NCI-H524 (cell line): ENCODE results near the gene MAN1A2.
"Not testable (repeated sequence)": the region's sequence is repeated elsewhere in the genome, so short reads cannot be mapped to it uniquely, and the experiment has no call there.

Experiments
- DNase-seq, 2 experiments: peaks; one replicate each; lab custom pipeline; 2025; lab: John Stamatoyannopoulos, UW

Gene MAN1A2

GRCh38 chr1:117398957-117399356, 31.7 kb downstream of the MAN1A2 start:
- DNase-seq, result no peak

- DNase-seq, result no peak
Observed at GRCh38 chr1:117401761-117402160, 34.5 kb downstream of the MAN1A2 start.

- DNase-seq, result no peak
Observed at GRCh38 chr1:117403597-117403996, 36.3 kb downstream of the MAN1A2 start.

DNA sequence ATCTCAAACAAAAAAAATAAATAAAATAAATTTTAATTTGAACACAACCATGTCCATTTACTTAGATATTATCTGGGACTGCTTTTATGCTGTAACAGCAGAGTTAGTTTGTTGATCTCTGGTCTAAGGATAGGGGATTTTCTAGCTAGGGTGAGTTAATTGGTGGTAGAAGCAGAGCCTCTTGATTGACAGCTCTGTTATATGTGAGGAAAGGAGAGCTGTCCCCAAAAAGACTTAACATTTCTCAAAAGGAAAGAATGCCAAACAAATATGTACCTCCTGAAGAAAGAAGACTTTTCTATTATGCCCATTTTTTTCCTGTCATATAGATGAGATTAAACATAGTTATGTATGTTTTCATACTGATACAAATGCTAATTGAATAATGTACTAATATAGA, 37.8 kb downstream of the MAN1A2 start:
- no peak for DNase-seq

GRCh38 chr1:117412472-117412871, 45.2 kb downstream of the MAN1A2 start:
- no peak for DNase-seq

DNA sequence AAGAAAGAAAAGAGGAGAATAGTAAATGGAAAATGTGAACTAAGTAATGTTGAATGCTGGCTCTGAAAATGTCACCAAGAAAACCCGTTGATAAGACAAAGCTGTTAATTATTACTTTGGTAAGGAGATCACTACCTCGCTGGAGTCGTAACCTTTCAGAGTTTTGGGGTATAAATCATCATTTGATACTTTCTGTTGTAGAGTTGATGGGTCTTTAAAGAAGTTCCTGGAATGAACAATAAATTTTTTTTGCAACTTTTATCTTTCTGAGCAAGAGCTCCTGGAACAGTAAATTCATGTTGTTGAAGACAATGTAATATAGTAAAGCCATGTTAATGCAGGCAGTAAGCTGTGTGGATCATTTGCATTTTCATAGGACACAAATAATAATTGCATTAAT, 46.2 kb downstream of the MAN1A2 start:
- DNase-seq, result no peak

- DNase-seq, result no peak
Observed at GRCh38 chr1:117414943-117415342, 47.7 kb downstream of the MAN1A2 start.

- DNase-seq, result no peak
Observed at GRCh38 chr1:117416004-117416403, 48.8 kb downstream of the MAN1A2 start.

DNA sequence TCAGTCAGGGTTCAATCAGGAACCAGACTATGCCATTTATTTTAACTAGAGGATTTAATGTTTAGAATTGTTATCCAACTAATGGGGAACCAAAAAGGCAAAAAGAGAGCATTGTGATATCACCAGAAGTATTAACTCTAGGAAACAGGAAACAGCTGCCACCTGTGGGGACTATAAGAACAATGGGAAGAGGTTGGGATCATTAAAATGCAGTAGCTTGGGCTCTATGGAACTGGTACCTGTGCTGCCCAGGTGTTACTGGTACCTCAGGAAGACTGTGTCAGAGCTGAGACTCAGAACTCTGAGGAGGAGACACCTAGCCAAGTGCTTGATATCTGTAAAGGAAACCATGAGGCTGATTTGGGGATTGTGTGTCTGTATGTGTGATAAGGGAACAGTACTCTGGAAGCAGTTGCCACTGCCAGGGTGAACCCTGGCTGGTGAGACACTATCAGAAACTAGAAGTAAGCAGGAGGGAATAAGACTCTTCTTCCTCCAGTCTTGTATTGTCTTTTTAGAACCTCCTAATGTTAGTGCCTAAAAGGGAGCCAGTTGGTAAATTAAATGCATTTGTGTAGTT, 49.4 kb downstream of the MAN1A2 start:
- DNase-seq, result no peak

DNA sequence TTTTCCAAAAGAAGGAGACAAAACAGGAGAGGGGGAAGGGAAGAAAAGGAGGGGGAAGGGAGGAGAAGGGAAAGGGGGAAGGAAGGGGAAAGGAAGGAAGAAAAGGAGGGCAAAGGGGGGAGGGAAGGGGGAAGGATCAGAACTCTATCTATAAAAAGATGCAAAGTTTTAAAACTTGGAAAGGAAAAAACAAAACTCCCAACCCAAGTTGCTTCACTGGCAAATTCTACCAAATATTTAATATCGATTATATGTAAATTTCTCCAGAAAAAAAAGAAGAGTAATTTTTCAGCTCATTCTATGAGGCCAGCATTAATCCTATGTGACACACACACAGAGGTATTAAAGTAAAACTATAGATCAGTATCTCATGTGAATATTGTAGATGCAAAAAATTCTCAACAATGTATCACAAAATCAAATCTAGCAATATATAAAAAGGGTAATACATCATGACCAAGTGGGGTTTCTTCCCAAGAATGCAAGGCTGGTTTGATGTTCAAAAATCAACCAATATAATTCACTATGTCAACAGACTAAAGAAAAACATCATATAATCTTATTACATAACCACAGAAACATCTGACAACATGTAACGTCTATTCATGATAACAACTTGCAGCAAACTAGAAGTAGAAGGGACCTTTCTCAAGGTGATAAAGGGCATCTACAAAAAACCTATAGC, 57.9 kb downstream of the MAN1A2 start:
- no peak for DNase-seq

DNA sequence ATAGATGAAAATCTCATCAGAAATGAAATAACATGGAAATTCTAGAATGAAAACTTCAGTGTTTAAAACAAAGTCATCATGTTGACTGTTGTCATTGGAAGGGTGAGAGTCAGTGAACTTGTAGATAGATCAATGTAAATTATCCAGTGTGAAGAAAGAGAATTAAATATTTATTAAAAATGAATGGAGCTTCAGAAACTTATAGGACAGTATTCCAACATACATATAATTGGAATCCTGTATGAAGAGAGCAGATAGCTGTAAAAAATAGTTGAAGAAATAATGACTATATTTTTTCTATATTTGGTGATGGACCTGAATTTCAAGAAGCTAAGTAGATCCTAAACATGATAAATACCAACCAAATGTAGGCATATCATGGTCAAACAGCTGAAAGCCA, 60.0 kb downstream of the MAN1A2 start:
- DNase-seq, result no peak

GRCh38 chr1:117433943-117434342, 66.7 kb downstream of the MAN1A2 start:
- DNase-seq, result no peak

DNA sequence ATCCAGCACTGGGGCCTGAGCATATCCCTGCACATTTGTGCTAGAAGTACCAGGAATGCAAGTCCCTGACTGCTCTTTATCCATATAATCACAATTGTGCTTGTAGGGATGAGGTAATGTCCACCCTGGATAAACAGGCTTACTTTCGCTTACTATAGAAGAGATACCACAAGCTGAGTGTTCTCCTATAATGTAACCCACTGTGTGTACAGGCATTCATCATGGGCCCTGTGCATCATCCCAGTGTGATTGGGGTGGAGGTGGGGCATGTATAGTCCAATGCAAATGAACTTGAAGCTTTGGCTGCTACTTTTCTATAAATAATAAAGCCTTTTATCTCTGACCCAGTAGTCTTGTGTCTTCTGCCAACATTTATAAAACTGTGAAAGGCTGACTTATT, 69.3 kb downstream of the MAN1A2 start:
- no peak for DNase-seq

DNA sequence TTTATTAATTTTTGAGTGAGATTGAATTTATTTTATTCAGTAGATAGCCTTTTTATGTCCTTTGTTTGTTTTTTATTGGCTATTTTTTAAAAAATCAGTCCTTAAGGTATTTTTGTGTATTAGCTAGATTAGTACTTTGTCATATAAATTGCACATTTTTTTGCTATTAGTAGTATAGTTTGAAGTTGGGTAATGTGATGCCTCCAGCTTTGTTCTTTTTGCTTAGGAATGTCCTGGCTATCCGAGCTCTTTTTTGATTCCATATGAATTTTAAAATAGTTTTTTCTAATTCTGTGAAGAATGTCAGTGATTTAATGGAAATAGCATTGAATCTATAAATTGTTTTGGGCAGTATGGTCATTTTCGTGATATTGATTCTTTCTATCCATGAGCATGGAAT, 80.4 kb downstream of the MAN1A2 start:
- DNase-seq, result no peak

DNA sequence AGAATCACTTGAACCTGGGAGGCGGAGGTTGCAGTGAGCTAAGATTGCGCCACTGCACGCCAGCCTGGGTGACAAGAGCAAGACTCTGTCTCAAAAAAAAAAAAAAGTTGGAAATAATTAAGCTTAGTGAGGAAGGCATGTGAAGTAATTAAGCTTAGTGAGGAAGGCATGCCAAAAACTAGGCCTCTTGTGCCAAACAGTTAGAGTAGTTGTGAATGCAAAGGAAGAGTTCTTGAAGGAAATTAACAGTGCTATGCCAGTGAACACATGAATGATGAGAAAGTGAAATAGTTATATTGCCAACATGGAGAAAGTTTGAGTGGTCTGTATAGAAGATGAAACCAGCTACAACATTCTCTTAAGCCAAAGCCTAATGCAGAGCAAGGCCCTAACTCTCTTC, 85.0 kb downstream of the MAN1A2 start:
- no peak for DNase-seq

- DNase-seq, result no peak
Observed at GRCh38 chr1:117453958-117454357, 86.7 kb downstream of the MAN1A2 start.

GRCh38 chr1:117458410-117458809, 91.2 kb downstream of the MAN1A2 start:
- DNase-seq, result not testable (repeated sequence)

- DNase-seq, result no peak
Observed at GRCh38 chr1:117466761-117467160, 99.5 kb downstream of the MAN1A2 start.

- DNase-seq, result no peak
Observed at GRCh38 chr1:117467336-117467735, 100.1 kb downstream of the MAN1A2 start.

- DNase-seq, result no peak
Observed at GRCh38 chr1:117473063-117473462, 105.8 kb downstream of the MAN1A2 start.

- not testable (repeated sequence) for DNase-seq
Observed at GRCh38 chr1:117475495-117475894, 108.2 kb downstream of the MAN1A2 start.

DNA sequence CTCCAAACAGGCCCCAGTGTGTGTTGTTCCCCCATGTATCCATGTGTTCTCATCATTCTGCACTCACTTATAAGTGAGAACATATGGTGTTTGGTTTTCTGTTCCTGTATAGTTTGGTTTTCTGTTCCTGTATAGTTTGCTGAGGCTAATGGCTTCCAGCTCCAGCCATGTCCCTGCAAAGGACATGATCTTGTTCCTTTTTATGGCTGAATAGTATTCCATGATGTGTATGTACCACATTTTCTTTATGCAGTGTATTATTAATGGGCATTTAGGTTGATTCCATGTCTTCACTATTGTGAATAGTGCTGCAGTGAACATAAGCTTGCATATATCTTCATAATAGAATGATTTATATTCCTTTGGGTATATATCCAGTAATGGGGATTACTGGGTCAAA, 111.8 kb downstream of the MAN1A2 start:
- DNase-seq, result no peak

- DNase-seq, result no peak
Observed at GRCh38 chr1:117481410-117481809, 114.2 kb downstream of the MAN1A2 start.

GRCh38 chr1:117493906-117494305, 126.7 kb downstream of the MAN1A2 start:
- no peak for DNase-seq
